Skin epidermis (tissue), 12 donors: ENCODE results near the gene WDR7.

Experiments
- H3K27ac ChIP-seq, 21 experiments: fragments of 200-600 bp; sonication (generic) in 11 of 21; one replicate each; pipeline ENCODE4 v1.5.0; 2020; ENCODE audit warnings: mild to moderate bottlenecking in 3 of 21, inconsistent platforms in 2 of 21, moderate library complexity in 2 of 21
- H3K4me3 ChIP-seq, 7 experiments: fragments of 200-600 bp; sonication (generic) in 2 of 7; one replicate each; pipeline ENCODE4 v1.5.0; 2020; ENCODE audit warnings: inconsistent platforms in 2 of 7, mild to moderate bottlenecking in 2 of 7, moderate library complexity in 1 of 7

The WDR7 gene

DNA sequence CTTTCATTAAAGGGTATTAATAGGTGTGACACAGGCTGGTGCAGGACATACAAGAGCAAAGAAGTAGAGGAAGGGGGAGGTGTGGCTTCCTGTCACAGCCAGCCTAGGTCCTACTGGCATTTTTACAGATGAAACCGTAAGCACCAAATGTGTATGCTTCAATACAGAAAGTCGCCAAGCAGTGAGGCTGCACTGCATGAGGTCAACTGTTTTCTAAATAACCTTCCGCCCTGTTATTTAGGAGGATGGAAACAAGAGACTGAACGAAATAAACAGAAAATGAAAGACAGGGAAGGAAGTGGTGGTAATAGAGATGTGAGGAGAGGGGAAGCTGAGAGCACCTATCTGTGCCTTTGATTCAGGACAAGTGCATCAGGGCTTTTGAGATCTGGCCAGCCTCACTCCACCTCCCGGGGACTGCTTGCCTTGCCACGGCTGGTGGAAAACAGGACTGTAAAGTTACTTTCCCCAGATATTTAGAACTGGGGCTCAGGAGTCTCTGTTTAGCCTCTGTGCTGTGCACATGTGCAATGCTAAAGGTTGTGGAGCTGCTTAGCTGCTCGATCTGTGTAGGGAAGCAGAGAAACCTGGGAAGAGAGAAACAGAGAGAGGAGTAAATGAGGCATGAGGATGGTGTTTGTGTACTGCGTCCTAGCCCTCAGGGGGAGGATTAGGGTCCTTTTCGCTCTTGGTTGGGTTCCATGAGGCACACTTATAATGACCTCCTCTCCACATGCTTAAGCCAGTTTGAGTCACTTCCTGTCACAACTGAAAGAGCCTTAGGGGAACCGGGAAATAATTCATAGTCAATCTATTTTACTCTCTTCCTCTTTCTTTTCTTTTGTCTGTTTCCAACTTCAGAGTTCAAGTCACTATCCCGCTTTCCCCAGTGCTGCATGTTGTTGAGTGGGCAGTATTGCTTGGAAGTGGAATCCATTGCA, 433.4 kb downstream of the WDR7 start:
- H3K27ac ChIP-seq, result peak overlapping the region in 1 of 21 experiments; percentile 42
- H3K4me3 ChIP-seq, result no peak overlapping the region

DNA sequence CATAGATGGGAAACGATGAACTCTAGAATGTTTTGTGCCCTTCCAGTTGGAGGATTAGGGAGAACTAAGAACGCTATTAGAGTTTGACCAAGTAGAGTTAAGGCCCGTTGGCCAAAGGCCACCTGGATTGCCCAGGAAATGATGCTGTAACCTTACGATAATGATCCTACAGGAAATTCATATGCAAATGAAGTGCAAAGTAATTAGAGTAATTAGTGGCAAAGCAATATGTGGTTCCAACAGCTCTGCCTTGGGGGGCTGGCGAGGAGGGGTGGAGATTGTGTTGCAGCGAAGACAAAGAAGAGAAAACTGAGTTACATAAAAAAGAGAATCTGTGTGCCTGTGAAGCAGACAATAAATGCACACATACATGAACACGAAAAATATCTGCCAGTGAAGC, 434.2 kb downstream of the WDR7 start:
- Histone ChIP-seq H3K27ac (no peak overlapping the region), H3K4me3 (no peak overlapping the region)

DNA sequence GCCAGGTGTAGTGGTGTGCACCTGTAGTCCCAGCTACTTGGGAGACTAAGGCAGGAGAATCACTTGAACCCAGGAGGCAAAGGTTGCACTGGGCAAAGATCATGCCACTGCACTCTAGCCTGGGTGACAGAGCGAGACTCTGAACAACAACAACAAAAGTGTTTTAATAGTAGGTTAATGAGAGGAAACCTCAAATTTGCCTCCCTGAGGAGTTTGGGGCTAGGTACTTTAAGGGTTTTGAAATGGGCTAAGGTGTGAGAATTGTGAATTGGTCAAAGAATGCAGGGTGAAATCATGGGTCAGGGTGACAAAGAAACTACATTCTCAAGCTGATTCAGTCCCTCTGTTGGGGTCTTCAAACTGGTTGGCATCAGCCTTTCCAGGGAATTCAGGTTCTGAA, 435.0 kb downstream of the WDR7 start:
- Histone ChIP-seq H3K4me3 (no peak overlapping the region), H3K27ac (no peak overlapping the region)
